Activated T-helper 1 cell treated with anti-CD3 and anti-CD28 coated beads, Interleukin-12 subunit alpha, Interleukin-12 subunit beta, Interleukin-2, Interleukin-4 antibody, amounts not matched to agents 30 ng/mL and 10 ng/mL and 1 ng/mL, durations not matched to agents 14 hours and 24 hours and 36 hours (primary cell): ENCODE data around the gene ROPN1B. TPM values are rescaled to one million over a fixed set of nuclear protein-coding genes. Genes with fewer than 3 reads are reported as not detected.

Experiments used
- DNase-seq: peaks from one replicate; pipeline ENCODE4 v3.0.0; 2021; ENCODE audit warnings: low spot score
- H3K27ac Mint-ChIP-seq: one replicate; pipeline ENCODE4 v1.8.0; 2021; ENCODE audit warnings: mild to moderate bottlenecking, mixed read lengths
- H3K27me3 Mint-ChIP-seq: one replicate; pipeline ENCODE4 v1.8.0; 2022; ENCODE audit warnings: mild to moderate bottlenecking, moderate library complexity, mixed read lengths; ENCODE audit not compliant: insufficient read depth
- H3K36me3 Mint-ChIP-seq: one replicate; pipeline ENCODE4 v1.8.0; 2021; ENCODE audit warnings: low read depth, mixed read lengths
- H3K4me1 Mint-ChIP-seq: one replicate; pipeline ENCODE4 v1.8.0; 2021; ENCODE audit warnings: low read depth, mixed read lengths
- H3K4me3 Mint-ChIP-seq: one replicate; pipeline ENCODE4 v1.8.0; 2021; ENCODE audit warnings: mild to moderate bottlenecking, moderate library complexity, mixed read lengths
- H3K9me3 Mint-ChIP-seq: one replicate; pipeline ENCODE4 v1.8.0; 2021; ENCODE audit warnings: mixed read lengths
- intact Hi-C: fragments of 100-400 bp; cut with micrococcal nuclease; formaldehyde crosslinking; loops from one replicate; pipeline ENCODE4 v1.15.1; 2024
- total RNA-seq: library from RNA; stranded (reverse); gene quantifications from 2 replicates; pipeline ENCODE4 v1.2.3, GENCODE V29; 2022

ROPN1B gene
- total RNA-seq, 1 donor from 2014 or later, result not detected

DNA sequence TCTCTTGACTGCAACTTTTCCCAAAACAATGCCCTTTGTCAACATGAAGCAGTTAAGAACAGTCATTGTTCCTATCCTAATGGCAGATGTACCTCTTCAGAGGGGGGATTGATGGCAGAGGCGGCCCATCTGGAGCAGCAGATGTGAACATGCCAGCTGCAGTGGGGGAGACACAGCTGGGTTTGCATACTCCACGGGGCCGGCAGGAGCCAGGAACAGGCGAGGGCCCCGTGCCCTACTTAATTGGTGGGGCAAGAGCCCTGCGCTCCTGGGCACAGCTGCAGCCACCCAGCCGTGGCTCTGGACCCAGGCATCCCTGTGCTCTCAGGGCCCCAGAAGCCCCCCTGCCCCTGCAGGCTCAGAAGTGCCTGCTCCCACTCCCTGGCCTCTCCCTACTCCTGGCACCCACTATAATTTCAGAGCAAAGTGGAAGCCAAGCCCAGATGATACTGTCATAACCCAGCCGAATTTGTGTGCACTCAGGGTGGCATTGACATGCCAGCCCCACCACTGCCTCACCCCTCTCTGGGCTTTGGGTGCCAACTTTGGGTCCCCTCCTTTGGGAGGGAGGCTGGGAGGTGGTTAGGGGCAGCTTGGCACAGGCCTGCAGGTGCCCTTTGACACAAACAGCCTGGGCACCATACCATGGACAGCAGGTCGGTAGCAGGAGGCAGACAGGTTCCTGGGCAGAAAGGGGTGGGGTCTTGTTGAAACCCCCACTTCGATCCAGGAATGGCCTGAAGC lies 34.6 kb downstream of the ROPN1B start:
- peaks cover 2% of the 10 kb centered on the region for H3K27me3 Mint-ChIP-seq
- no peak for DNase-seq
- H3K4me3 Mint-ChIP-seq, result no peak overlapping the region
- H3K36me3 Mint-ChIP-seq, result peaks cover 2% of the 10 kb centered on the region
- H3K4me1 Mint-ChIP-seq, result no peaks in the 10 kb centered on the region
- intact Hi-C loops, result no loop called here
- no peak overlapping the region for H3K27ac Mint-ChIP-seq
- peaks cover 10% of the 10 kb centered on the region for H3K9me3 Mint-ChIP-seq

GRCh38 chr3:126004217-126004616 lies 35.2 kb downstream of the ROPN1B start:
- H3K9me3 Mint-ChIP-seq, result peaks cover 4% of the 10 kb centered on the region
- no peak for DNase-seq
- no peak overlapping the region for H3K4me3 Mint-ChIP-seq
- no peak overlapping the region for H3K27ac Mint-ChIP-seq
- intact Hi-C loops, result no loop called here
- H3K27me3 Mint-ChIP-seq, result peaks cover 2% of the 10 kb centered on the region
- H3K4me1 Mint-ChIP-seq, result no peaks in the 10 kb centered on the region
- peaks cover 2% of the 10 kb centered on the region for H3K36me3 Mint-ChIP-seq

GRCh38 chr3:126004692-126005091 lies 35.7 kb downstream of the ROPN1B start:
- H3K4me3 Mint-ChIP-seq, result no peak overlapping the region

GRCh38 chr3:126005951-126006350 lies 37.0 kb downstream of the ROPN1B start:
- no peaks in the 10 kb centered on the region for H3K9me3 Mint-ChIP-seq

More at GRCh38 chr3:126004692-126005091, 35.7 kb downstream of the ROPN1B start:
- no peak for DNase-seq
- intact Hi-C loops, result no loop called here
- H3K27ac Mint-ChIP-seq, result no peak overlapping the region
- H3K9me3 Mint-ChIP-seq, result no peaks in the 10 kb centered on the region
- H3K27me3 Mint-ChIP-seq, result peaks cover 2% of the 10 kb centered on the region
- no peaks in the 10 kb centered on the region for H3K4me1 Mint-ChIP-seq
- peaks cover 2% of the 10 kb centered on the region for H3K36me3 Mint-ChIP-seq

DNA sequence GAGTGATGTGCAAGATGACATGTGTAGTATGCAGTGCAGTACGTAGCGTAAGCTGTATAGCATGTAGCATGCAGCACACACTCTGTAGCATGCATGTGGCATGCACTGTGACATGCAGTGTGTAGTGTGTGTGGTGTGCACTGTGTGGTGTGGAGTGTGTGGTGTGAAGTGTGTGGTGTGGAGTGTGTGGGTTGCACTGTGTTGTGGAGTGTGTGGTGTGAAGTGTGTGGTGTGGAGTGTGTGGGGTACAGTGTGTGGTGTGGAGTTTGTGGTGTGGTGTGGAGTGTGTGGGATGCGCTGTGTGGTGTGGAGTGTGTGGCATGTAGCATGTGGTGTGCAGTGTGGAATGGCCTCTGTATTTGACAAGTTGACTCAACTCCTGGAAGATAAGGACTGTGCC lies 39.2 kb downstream of the ROPN1B start:
- Mint-ChIP-seq H3K27ac (no peak overlapping the region), H3K9me3 (no peaks in the 10 kb centered on the region), H3K36me3 (peaks cover 2% of the 10 kb centered on the region), H3K4me1 (no peaks in the 10 kb centered on the region), H3K27me3 (no peaks in the 10 kb centered on the region), H3K4me3 (no peak overlapping the region)
- intact Hi-C loops, result no loop called here
- DNase-seq, result no peak

More at GRCh38 chr3:126005951-126006350, 37.0 kb downstream of the ROPN1B start:
- H3K4me1 Mint-ChIP-seq, result no peaks in the 10 kb centered on the region
- H3K27me3 Mint-ChIP-seq, result peaks cover 2% of the 10 kb centered on the region
- H3K4me3 Mint-ChIP-seq, result no peak overlapping the region
- H3K36me3 Mint-ChIP-seq, result peaks cover 2% of the 10 kb centered on the region
- no peak for DNase-seq
- H3K27ac Mint-ChIP-seq, result no peak overlapping the region
- intact Hi-C loops, result no loop called here

GRCh38 chr3:126009181-126009580 lies 40.2 kb downstream of the ROPN1B start:
- H3K27ac Mint-ChIP-seq, result no peak overlapping the region
- no peaks in the 10 kb centered on the region for H3K9me3 Mint-ChIP-seq
- H3K4me1 Mint-ChIP-seq, result no peaks in the 10 kb centered on the region
- no peaks in the 10 kb centered on the region for H3K27me3 Mint-ChIP-seq
- peaks cover 2% of the 10 kb centered on the region for H3K36me3 Mint-ChIP-seq
- H3K4me3 Mint-ChIP-seq, result no peak overlapping the region
- DNase-seq, result no peak
- intact Hi-C loops, result no loop called here

DNA sequence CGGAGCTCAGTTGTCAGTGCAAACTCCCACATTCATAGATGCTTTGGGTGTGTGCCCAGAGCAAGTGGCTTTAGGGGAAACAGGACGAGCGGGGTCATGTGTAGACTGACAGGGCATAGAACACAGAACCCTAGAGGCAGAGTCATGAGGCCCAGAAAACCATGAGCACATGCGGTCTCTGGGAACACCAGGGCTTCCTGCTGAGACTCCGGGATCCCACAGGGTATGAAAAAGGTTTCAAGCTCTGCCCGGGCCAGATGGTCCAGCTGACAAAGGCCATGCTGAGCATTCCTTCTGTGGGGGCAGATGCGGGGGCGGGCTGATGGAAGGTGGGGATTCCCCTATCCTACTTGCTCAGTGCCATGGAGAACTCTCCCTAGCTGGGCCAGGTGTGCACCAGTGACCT lies 44.8 kb downstream of the ROPN1B start:
- no peaks in the 10 kb centered on the region for H3K27me3 Mint-ChIP-seq
- no peaks in the 10 kb centered on the region for H3K9me3 Mint-ChIP-seq
- H3K27ac Mint-ChIP-seq, result no peak overlapping the region
- H3K4me3 Mint-ChIP-seq, result no peak overlapping the region
- H3K4me1 Mint-ChIP-seq, result no peaks in the 10 kb centered on the region
- no peak for DNase-seq
- intact Hi-C loops, result no loop called here
- no peaks in the 10 kb centered on the region for H3K36me3 Mint-ChIP-seq

GRCh38 chr3:126014252-126014651 lies 45.3 kb downstream of the ROPN1B start:
- H3K27me3 Mint-ChIP-seq, result no peaks in the 10 kb centered on the region
- H3K36me3 Mint-ChIP-seq, result no peaks in the 10 kb centered on the region

GRCh38 chr3:126015075-126015474 lies 46.1 kb downstream of the ROPN1B start:
- no peaks in the 10 kb centered on the region for H3K4me1 Mint-ChIP-seq
- H3K27me3 Mint-ChIP-seq, result no peaks in the 10 kb centered on the region
- intact Hi-C loops, result no loop called here
- H3K36me3 Mint-ChIP-seq, result no peaks in the 10 kb centered on the region
- no peak for DNase-seq
- H3K4me3 Mint-ChIP-seq, result no peak overlapping the region
- no peak overlapping the region for H3K27ac Mint-ChIP-seq
- no peaks in the 10 kb centered on the region for H3K9me3 Mint-ChIP-seq

More at GRCh38 chr3:126014252-126014651, 45.3 kb downstream of the ROPN1B start:
- no peak overlapping the region for H3K27ac Mint-ChIP-seq
- no peaks in the 10 kb centered on the region for H3K4me1 Mint-ChIP-seq
- no peak for DNase-seq
- H3K9me3 Mint-ChIP-seq, result no peaks in the 10 kb centered on the region
- intact Hi-C loops, result no loop called here
- H3K4me3 Mint-ChIP-seq, result no peak overlapping the region

DNA sequence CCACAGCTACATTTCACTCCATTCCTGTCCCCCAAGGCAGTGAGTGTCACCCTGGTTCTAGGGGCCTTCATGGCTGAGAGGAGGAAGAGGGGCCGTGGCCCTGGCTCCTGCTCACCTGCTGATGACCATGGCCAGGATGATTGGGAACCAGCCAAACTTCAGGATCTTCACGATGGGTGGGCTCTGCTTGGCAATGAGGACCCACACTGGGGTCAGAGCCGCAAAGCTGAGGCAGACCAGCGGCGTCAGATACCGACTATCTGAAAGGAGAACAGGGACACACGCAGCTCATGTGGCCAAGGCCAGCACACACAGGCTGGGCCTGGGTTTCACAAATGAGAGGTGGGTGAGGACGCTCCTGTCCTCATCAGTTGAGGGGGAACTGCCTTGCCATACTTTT lies 47.6 kb downstream of the ROPN1B start:
- Mint-ChIP-seq H3K4me1 (no peaks in the 10 kb centered on the region), H3K27ac (no peak overlapping the region), H3K27me3 (no peaks in the 10 kb centered on the region), H3K4me3 (no peak overlapping the region), H3K9me3 (no peaks in the 10 kb centered on the region), H3K36me3 (no peaks in the 10 kb centered on the region)
- no peak for DNase-seq
- intact Hi-C loops, result no loop called here

DNA sequence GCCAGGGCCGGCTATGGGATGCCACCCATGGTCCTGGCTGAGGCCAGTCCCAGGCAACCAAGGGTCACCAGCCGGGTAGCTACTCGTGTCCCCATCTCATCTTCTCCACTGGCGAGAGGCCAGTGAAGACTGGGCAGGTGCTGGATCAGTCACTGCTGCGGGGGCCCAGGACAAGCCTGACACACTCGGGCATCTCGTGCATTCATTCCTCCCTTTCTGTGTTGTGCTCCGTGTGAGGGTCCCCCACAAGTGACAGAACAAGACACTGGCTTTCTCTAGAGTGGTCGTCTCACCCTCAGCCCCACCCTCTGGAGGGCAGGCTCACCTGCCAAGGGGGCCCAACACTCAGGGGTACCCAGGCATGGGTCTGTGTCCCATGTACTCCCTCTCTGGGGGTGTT lies 48.4 kb downstream of the ROPN1B start:
- intact Hi-C loops, result no loop called here
- Mint-ChIP-seq H3K4me1 (no peaks in the 10 kb centered on the region), H3K27ac (no peak overlapping the region), H3K36me3 (no peaks in the 10 kb centered on the region), H3K9me3 (no peaks in the 10 kb centered on the region), H3K27me3 (no peaks in the 10 kb centered on the region), H3K4me3 (no peak overlapping the region)
- DNase-seq, result no peak

DNA sequence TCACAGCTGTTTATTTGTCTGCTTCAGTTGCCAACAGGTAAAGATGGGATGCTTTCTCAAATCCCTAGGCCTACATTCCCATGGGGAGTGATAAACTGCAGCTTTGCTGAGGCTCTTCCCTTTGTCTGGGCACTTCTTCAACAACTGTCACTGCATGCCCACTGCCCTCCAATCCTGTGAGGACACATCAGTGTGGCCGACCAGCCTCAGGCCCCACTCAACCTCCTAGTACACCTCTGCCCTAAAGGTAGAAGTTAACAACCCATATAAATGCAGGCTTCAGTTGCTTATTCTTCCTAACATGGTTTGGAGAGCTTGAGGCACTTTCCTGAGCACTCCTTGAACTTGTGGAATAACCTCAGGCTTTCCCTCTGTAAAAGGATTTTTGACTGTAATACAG lies 49.6 kb downstream of the ROPN1B start:
- no peaks in the 10 kb centered on the region for H3K36me3 Mint-ChIP-seq
- no peak for DNase-seq
- H3K4me1 Mint-ChIP-seq, result no peaks in the 10 kb centered on the region
- intact Hi-C loops, result no loop called here
- H3K27ac Mint-ChIP-seq, result no peak overlapping the region
- no peak overlapping the region for H3K4me3 Mint-ChIP-seq
- H3K27me3 Mint-ChIP-seq, result no peaks in the 10 kb centered on the region
- H3K9me3 Mint-ChIP-seq, result no peaks in the 10 kb centered on the region

DNA sequence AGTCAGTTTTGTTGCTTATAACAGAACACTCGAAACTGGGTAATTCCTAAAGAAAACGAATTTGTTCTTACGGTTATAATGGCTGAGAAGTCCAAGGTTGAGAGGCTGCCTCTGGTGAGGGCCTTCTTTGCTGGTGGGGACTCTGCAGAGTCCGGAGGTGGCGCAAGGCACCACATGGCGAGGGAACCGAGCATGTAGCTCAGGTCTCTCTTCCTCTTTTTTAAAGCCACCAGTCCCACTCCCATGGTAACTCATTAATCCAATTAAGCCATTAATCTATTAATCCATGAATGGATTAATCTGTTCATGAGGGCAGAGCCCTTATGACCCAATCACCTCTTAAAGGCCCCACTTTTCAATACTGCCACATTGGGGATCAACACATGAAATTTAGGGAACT lies 50.0 kb downstream of the ROPN1B start:
- Mint-ChIP-seq H3K9me3 (no peaks in the 10 kb centered on the region), H3K36me3 (no peaks in the 10 kb centered on the region), H3K4me1 (no peaks in the 10 kb centered on the region), H3K27ac (no peak overlapping the region), H3K27me3 (no peaks in the 10 kb centered on the region), H3K4me3 (no peak overlapping the region)
- DNase-seq, result no peak
- intact Hi-C loops, result no loop called here

- DNase-seq, result no peak
- Mint-ChIP-seq H3K36me3 (no peaks in the 10 kb centered on the region), H3K4me3 (no peak overlapping the region), H3K4me1 (no peaks in the 10 kb centered on the region), H3K27me3 (no peaks in the 10 kb centered on the region), H3K27ac (no peak overlapping the region), H3K9me3 (no peaks in the 10 kb centered on the region)
- intact Hi-C loops, result no loop called here
Observed at GRCh38 chr3:126019683-126020082, 50.7 kb downstream of the ROPN1B start.
